Common myeloid progenitor, CD34-positive (primary cell): Measurements from ENCODE around the gene SACM1L.

Source experiments
- CTCF ChIA-PET: fragments of 350-600 bp; sonication (Branson Sonifier 250); formaldehyde crosslinking; loops from one replicate; lab custom pipeline; 2021; ENCODE audit warnings: antibody characterized with exemption; lab: Charles Lee
- POLR2A ChIA-PET: fragments of 350-600 bp; sonication (Branson Sonifier 250); formaldehyde crosslinking; loops from one replicate; lab custom pipeline; 2021; ENCODE audit warnings: antibody characterized with exemption; lab: Charles Lee
- DNase-seq, 3 donors: peaks; one replicate each; pipeline versions ENCODE4 v3.0.0 to v3.0.0-alpha.2; 2013
- H3K27ac ChIP-seq, 2 experiments: 1 replicate in 1 of 2; 2 replicates in 1 of 2; pipeline ENCODE4 v1.7.0; 2013; ENCODE audit warnings: inconsistent platforms in 2 of 2, low read length in 2 of 2, mild to moderate bottlenecking in 2 of 2, low read depth in 1 of 2, moderate library complexity in 1 of 2; ENCODE audit not compliant: severe bottlenecking in 2 of 2, insufficient read depth in 1 of 2, poor library complexity in 1 of 2
- H3K27me3 ChIP-seq, 5 experiments: replicated peaks in 2 of 5; 1 replicate in 3 of 5; 2 replicates in 2 of 5; pipeline versions ENCODE4 v1.6.1 to v1.7.0; 2013; ENCODE audit warnings: low read length in 4 of 5, mild to moderate bottlenecking in 2 of 5, moderate library complexity in 2 of 5, inconsistent platforms in 1 of 5; ENCODE audit not compliant: insufficient read depth in 5 of 5, control insufficient read depth in 4 of 5
- H3K36me3 ChIP-seq, 4 experiments: 1 replicate in 2 of 4; 2 replicates in 2 of 4; pipeline versions ENCODE4 v1.6.1 to v1.7.0; 2013; ENCODE audit warnings: low read length in 3 of 4, control low read depth in 1 of 4, mild to moderate bottlenecking in 1 of 4; ENCODE audit not compliant: control insufficient read depth in 4 of 4, insufficient read depth in 4 of 4
- H3K4me1 ChIP-seq, 4 experiments: 1 replicate in 3 of 4; 2 replicates in 1 of 4; pipeline versions ENCODE4 v1.6.1 to v1.7.1; 2013; ENCODE audit warnings: low read length in 3 of 4, mild to moderate bottlenecking in 3 of 4, control low read depth in 1 of 4, inconsistent platforms in 1 of 4, moderate library complexity in 1 of 4; ENCODE audit not compliant: control insufficient read depth in 4 of 4, insufficient read depth in 4 of 4; ENCODE audit errors: control extremely low read depth in 1 of 4
- H3K4me3 ChIP-seq, 7 experiments: 1 replicate in 4 of 7; 2 replicates in 3 of 7; pipeline versions ENCODE4 v1.5.1 to v1.7.0; 2013; ENCODE audit warnings: mild to moderate bottlenecking in 7 of 7, low read length in 6 of 7, moderate library complexity in 6 of 7, inconsistent platforms in 2 of 7, low read depth in 2 of 7, control low read depth in 1 of 7; ENCODE audit not compliant: insufficient read depth in 4 of 7, control insufficient read depth in 1 of 7; ENCODE audit errors: extremely low read depth in 1 of 7
- H3K9me3 ChIP-seq, 5 experiments: 1 replicate in 4 of 5; 2 replicates in 1 of 5; pipeline versions ENCODE4 v1.6.1 to v1.7.1; 2013; ENCODE audit warnings: low read length in 4 of 5, mild to moderate bottlenecking in 2 of 5, inconsistent platforms in 1 of 5, low read depth in 1 of 5, moderate library complexity in 1 of 5; ENCODE audit not compliant: control insufficient read depth in 4 of 5, insufficient read depth in 2 of 5; ENCODE audit errors: control extremely low read depth in 1 of 5
- WGBS: methylation state at CpG from one replicate; pipeline ENCODE4 v1.1.5; 2013; ENCODE audit not compliant: insufficient coverage; 5-methylcytosine and 5-hydroxymethylcytosine counted together

SACM1L gene

GRCh38 chr3:45779746-45780735 lies 90.8 kb downstream of the SACM1L start:
- ChIA-PET POLR2A (no interaction called here), CTCF (no interaction called here)
- Histone ChIP-seq H3K4me1 (no peaks in the 10 kb centered on the region), H3K27ac (no peak overlapping the region), H3K9me3 (peaks cover 0 to 4% (median 1%) of the 10 kb centered on the region in 5 experiments), H3K27me3 (peaks cover 0 to 2% (median 0%) of the 10 kb centered on the region in 5 experiments), H3K36me3 (no peaks in the 10 kb centered on the region), H3K4me3 (no peak overlapping the region)
- DNase-seq = no peak
- 94% methylated on average over 11 of the region's 35 CpGs for WGBS

DNA sequence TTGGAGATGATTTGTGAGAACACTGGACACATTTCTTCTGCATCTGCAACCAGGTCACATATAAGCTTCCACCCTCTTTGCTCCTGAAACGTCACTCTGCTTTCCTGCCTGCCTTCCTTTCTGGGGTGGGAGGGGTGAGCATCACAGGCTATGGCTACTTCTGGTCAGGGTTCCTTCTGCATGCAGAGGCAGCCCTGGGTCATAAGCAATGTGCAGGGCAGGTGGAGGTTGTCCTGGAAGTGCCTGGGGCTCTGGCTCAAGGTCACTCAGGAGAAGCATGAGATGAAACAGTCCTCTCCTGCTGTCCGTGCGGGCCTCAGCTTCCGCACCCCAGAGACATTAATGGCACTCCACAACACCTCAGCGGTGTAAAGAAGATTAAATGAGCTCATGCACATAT lies 92.1 kb downstream of the SACM1L start:
- H3K27me3 ChIP-seq = peaks cover 0 to 3% (median 0%) of the 10 kb centered on the region in 5 experiments
- WGBS = 100% methylated on average over 3 of the region's 5 CpGs
- no peaks in the 10 kb centered on the region for H3K36me3 ChIP-seq
- DNase-seq = no peak
- ChIA-PET POLR2A (interaction anchor here (0.7 kb wide), 1 partner anchor 74 kb away, joined by 4 read pairs; no protein-coding TSS in a partner anchor), CTCF (interaction anchor here (0.6 to 1.5 kb wide), 2 partner anchors 20 to 80 kb away, joined by 4 read pairs; no protein-coding TSS in a partner anchor)
- peaks cover 0 to 4% (median 1%) of the 10 kb centered on the region in 5 experiments for H3K9me3 ChIP-seq
- no peaks in the 10 kb centered on the region for H3K4me1 ChIP-seq
- no peak overlapping the region for H3K4me3 ChIP-seq
- no peak overlapping the region for H3K27ac ChIP-seq

GRCh38 chr3:45781841-45782240 lies 92.6 kb downstream of the SACM1L start:
- 98% methylated on average over 12 of the region's 12 CpGs for WGBS
- Histone ChIP-seq H3K9me3 (peaks cover 0 to 4% (median 1%) of the 10 kb centered on the region in 5 experiments), H3K36me3 (no peaks in the 10 kb centered on the region), H3K27me3 (peaks cover 0 to 3% (median 0%) of the 10 kb centered on the region in 5 experiments), H3K27ac (no peak overlapping the region), H3K4me1 (no peaks in the 10 kb centered on the region), H3K4me3 (no peak overlapping the region)
- no peak for DNase-seq
- ChIA-PET CTCF (interaction anchor here (1.5 kb wide), 1 partner anchor 21 kb away, joined by 4 read pairs; no protein-coding TSS in a partner anchor), POLR2A (no interaction called here)

GRCh38 chr3:45782381-45782780 lies 93.2 kb downstream of the SACM1L start:
- POLR2A ChIA-PET = no interaction called here
- Histone ChIP-seq H3K4me1 (no peaks in the 10 kb centered on the region), H3K36me3 (no peaks in the 10 kb centered on the region), H3K27me3 (peaks cover 0 to 6% (median 0%) of the 10 kb centered on the region in 5 experiments), H3K9me3 (peaks cover 0 to 4% (median 1%) of the 10 kb centered on the region in 5 experiments), H3K27ac (no peak overlapping the region), H3K4me3 (no peak overlapping the region)
- WGBS = 96% methylated on average over 3 of the region's 3 CpGs
- CTCF ChIA-PET = interaction anchor here (1.5 kb wide), 1 partner anchor 21 kb away, joined by 4 read pairs; no protein-coding TSS in a partner anchor
- DNase-seq = no peak

- CTCF ChIA-PET = no interaction called here
- no peak overlapping the region for H3K4me3 ChIP-seq
- no peaks in the 10 kb centered on the region for H3K4me1 ChIP-seq
- no peak overlapping the region for H3K27ac ChIP-seq
- 96% methylated on average over 3 of the region's 3 CpGs for WGBS
- peaks cover 0 to 7% (median 0%) of the 10 kb centered on the region in 5 experiments for H3K27me3 ChIP-seq
- DNase-seq = no peak
- POLR2A ChIA-PET = no interaction called here
- H3K9me3 ChIP-seq = peaks cover 0 to 4% (median 1%) of the 10 kb centered on the region in 5 experiments
- H3K36me3 ChIP-seq = no peaks in the 10 kb centered on the region
These were observed 94.5 kb downstream of the SACM1L start for GRCh38 chr3:45783667-45784066.

GRCh38 chr3:45785605-45786150 lies 96.5 kb downstream of the SACM1L start:
- Histone ChIP-seq H3K27ac (no peak overlapping the region), H3K9me3 (peaks cover 0 to 8% (median 3%) of the 10 kb centered on the region in 5 experiments), H3K4me1 (no peaks in the 10 kb centered on the region), H3K4me3 (no peak overlapping the region), H3K36me3 (no peaks in the 10 kb centered on the region), H3K27me3 (peaks cover 0 to 7% (median 0%) of the 10 kb centered on the region in 5 experiments)
- ChIA-PET CTCF (interaction anchor here (0.8 to 1.0 kb wide), 2 partner anchors 24 to 121 kb away, joined by 3 read pairs; no protein-coding TSS in a partner anchor), POLR2A (no interaction called here)
- 80% methylated on average over 2 of the region's 3 CpGs for WGBS
- DNase-seq = no peak
